ENCODE data around the gene CIPC. TPM values are rescaled to one million over a fixed set of nuclear protein-coding genes. Genes with fewer than 3 reads are reported as not detected.

Gene CIPC, protein sequence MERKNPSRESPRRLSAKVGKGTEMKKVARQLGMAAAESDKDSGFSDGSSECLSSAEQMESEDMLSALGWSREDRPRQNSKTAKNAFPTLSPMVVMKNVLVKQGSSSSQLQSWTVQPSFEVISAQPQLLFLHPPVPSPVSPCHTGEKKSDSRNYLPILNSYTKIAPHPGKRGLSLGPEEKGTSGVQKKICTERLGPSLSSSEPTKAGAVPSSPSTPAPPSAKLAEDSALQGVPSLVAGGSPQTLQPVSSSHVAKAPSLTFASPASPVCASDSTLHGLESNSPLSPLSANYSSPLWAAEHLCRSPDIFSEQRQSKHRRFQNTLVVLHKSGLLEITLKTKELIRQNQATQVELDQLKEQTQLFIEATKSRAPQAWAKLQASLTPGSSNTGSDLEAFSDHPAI
- 10 to 100 TPM; 10.8 to 12.2 TPM for total RNA-seq

DNA sequence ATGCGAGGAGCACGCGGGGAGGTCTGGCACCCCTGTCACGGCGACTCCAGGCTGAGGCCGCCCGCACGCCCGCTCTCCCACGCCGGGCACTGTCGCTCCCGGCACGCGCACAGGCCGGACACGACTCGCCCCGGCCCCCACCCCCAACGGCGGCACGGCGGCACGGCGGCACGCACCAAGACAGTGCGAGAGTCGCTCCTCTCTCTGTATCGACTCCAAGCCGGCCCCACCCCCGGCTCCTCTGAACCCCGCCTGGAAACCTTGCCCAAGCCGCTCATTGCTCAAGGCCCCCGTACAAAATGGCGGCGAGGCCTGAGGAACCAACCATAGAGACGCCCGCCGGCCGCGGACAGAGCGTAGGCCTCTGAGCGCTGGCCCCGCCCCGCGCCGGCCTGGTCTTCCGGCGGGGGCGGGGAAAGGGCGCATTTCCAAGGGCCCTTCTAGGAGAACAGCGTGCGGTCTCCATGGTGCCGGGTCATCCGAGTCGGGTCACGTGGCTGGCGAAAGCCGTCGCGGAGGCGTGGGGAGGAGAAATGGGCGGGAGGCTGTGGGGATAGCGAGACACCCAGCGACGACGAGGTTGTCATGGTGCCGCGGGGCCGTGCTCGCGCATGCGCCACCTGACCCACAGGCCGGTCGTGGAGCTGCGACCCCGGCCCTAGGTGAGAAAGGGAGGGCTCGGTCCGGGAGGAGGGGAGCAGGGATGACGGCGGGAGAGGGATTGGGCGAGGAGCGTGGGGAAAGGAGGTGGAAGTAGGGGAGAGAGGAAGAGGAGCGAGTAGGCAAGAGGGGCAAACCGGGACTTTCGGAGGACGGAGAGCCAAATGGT lies at the start of gene CIPC:
Gene CIPC (plus strand): TSS at position 559 of the 829 bp plus-strand sequence. CDS start 7,451 bp downstream, outside the sequence.
- peak within 1 kb of the TSS; percentile 96 for H3K27ac Mint-ChIP-seq
- H3K9me3 Mint-ChIP-seq = no peaks in the 10 kb centered on the region
- H3K36me3 Mint-ChIP-seq = peaks cover 5% of the 10 kb centered on the region
- peaks cover 27% of the 10 kb centered on the region for H3K4me1 Mint-ChIP-seq
- peak; percentile 99 for DNase-seq
- no peaks in the 10 kb centered on the region for H3K27me3 Mint-ChIP-seq
- peak within 1 kb of the TSS; percentile 99 for H3K4me3 Mint-ChIP-seq

- H3K4me1 Mint-ChIP-seq = peaks cover 27% of the 10 kb centered on the region
- H3K4me3 Mint-ChIP-seq = no peak overlapping the region
- no peaks in the 10 kb centered on the region for H3K27me3 Mint-ChIP-seq
- no peak overlapping the region for H3K27ac Mint-ChIP-seq
- H3K9me3 Mint-ChIP-seq = no peaks in the 10 kb centered on the region
- DNase-seq = no peak
- H3K36me3 Mint-ChIP-seq = no peaks in the 10 kb centered on the region
These were observed 46.9 kb upstream of the CIPC start for GRCh38 chr14:77051116-77051515.

DNA sequence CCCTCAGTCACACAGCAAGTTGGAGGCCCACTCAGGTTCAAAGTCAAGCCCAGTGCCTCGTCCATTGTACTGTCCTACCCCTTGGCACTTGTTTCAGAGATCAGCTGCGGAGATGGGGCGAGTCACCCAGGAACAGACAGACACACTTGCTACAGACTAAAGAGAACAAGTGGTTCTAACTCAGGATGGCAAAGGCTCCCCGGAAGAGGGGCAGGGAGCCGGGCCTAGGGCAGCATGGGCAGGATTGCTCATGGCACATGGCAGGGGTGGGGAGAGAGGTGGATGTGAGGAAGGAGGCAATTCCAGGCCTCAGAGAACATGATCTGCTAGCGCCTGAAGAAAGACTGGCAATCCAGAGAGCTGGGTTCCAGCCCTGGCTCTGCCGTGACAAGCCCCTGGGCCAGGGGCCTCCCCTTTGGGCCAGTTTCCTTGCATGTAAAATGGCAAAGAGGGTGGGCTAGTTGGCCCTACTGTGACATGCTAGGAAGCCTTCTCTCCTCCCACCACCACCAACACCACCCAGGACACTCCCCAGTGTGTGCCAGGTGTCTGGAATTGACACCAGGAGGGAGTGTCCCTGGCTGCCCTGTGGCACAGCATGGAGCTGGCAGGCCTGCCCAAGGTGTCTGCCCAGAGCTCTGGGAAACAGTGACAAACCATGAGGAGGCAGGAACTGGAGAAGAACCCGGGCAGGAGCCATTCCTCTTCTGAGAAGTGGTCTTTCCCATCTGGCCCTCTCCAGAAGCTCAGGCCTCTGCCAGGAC lies 45.6 kb upstream of the CIPC start:
- Mint-ChIP-seq H3K27me3 (no peaks in the 10 kb centered on the region), H3K4me3 (no peak overlapping the region), H3K36me3 (no peaks in the 10 kb centered on the region), H3K27ac (peak overlapping the region; percentile 50), H3K9me3 (peaks cover 2% of the 10 kb centered on the region), H3K4me1 (peaks cover 19% of the 10 kb centered on the region)
- DNase-seq = no peak

- Mint-ChIP-seq H3K27ac (peak overlapping the region; percentile 50), H3K36me3 (no peaks in the 10 kb centered on the region), H3K27me3 (no peaks in the 10 kb centered on the region), H3K4me1 (peaks cover 18% of the 10 kb centered on the region), H3K4me3 (no peak overlapping the region), H3K9me3 (peaks cover 2% of the 10 kb centered on the region)
- peak; percentile 80 for DNase-seq
These were observed 44.8 kb upstream of the CIPC start for GRCh38 chr14:77053046-77053841.

GRCh38 chr14:77055306-77055705 lies 42.8 kb upstream of the CIPC start:
- H3K9me3 Mint-ChIP-seq = peaks cover 2% of the 10 kb centered on the region
- DNase-seq = no peak
- H3K4me1 Mint-ChIP-seq = peaks cover 16% of the 10 kb centered on the region
- no peak overlapping the region for H3K27ac Mint-ChIP-seq
- H3K4me3 Mint-ChIP-seq = no peak overlapping the region
- H3K27me3 Mint-ChIP-seq = no peaks in the 10 kb centered on the region
- no peaks in the 10 kb centered on the region for H3K36me3 Mint-ChIP-seq

- Mint-ChIP-seq H3K27me3 (no peaks in the 10 kb centered on the region), H3K4me1 (peaks cover 16% of the 10 kb centered on the region), H3K36me3 (no peaks in the 10 kb centered on the region), H3K9me3 (peaks cover 2% of the 10 kb centered on the region), H3K27ac (no peak overlapping the region), H3K4me3 (no peak overlapping the region)
- DNase-seq = no peak
These were observed 42.1 kb upstream of the CIPC start for GRCh38 chr14:77055981-77056380.

- Mint-ChIP-seq H3K4me3 (no peak overlapping the region), H3K27me3 (no peaks in the 10 kb centered on the region), H3K36me3 (no peaks in the 10 kb centered on the region), H3K4me1 (peaks cover 3% of the 10 kb centered on the region), H3K9me3 (peaks cover 2% of the 10 kb centered on the region), H3K27ac (no peak overlapping the region)
- no peak for DNase-seq
These were observed 39.9 kb upstream of the CIPC start for GRCh38 chr14:77058117-77058516.

DNA sequence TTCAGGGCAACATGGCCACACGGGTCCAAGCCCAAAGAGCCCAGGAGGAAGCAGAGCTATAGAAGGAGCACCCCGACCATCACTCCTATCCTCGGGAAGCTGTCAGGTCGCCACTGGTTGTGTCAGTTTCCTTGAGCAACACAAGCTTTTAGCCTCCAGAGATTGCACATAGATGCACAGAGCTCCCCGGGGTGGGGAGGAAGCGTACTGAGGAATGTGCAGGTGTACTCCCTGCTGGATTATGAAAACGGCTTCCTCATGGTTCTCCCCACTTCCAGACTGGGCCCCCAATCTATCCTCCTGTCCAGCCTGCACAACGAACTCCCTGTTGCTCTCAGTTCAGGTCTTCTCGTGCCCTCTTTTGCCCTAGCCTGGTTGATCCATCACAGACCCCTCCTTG lies 39.3 kb upstream of the CIPC start:
- Mint-ChIP-seq H3K4me3 (no peak overlapping the region), H3K9me3 (peaks cover 2% of the 10 kb centered on the region), H3K27ac (no peak overlapping the region), H3K36me3 (no peaks in the 10 kb centered on the region), H3K4me1 (no peaks in the 10 kb centered on the region), H3K27me3 (no peaks in the 10 kb centered on the region)
- no peak for DNase-seq

GRCh38 chr14:77059276-77059915 lies 38.7 kb upstream of the CIPC start:
- Mint-ChIP-seq H3K27ac (no peak overlapping the region), H3K4me3 (no peak overlapping the region), H3K4me1 (no peaks in the 10 kb centered on the region), H3K9me3 (peaks cover 2% of the 10 kb centered on the region), H3K36me3 (no peaks in the 10 kb centered on the region), H3K27me3 (no peaks in the 10 kb centered on the region)
- DNase-seq = no peak

DNA sequence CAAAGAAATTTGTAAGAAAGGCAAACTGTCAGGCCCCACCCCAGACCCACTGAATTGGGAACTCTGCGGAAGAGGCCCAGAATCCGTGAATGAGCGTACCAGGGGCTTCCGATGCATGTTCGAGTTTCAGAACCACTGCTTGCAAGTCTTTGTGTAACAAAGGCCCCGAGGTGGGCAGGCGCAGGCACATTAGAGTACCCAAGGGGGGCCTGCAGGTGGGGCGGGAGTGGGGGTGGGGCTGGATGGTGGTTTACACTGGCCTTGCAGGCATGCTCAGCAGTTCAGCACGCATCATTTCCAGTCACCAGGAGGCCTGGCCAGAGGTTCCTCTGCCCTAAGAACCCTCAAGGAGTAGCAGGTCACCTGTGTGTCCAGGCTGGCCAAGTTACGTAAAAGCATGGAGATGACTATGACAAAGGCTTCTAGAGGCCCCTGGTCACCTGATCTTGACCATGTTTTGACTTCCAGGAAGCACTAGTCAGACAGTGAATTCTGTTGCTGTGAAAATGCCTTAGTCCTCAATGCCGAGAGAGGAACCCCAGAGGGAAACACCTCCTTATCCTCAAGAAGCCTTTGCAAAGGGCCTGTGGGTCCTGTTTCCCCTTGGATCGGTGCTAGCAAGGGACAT lies 36.3 kb upstream of the CIPC start:
- Mint-ChIP-seq H3K9me3 (no peaks in the 10 kb centered on the region), H3K4me3 (no peak overlapping the region), H3K27me3 (no peaks in the 10 kb centered on the region), H3K4me1 (no peaks in the 10 kb centered on the region), H3K36me3 (no peaks in the 10 kb centered on the region), H3K27ac (no peak overlapping the region)
- DNase-seq = no peak

- DNase-seq = no peak
- H3K9me3 Mint-ChIP-seq = no peaks in the 10 kb centered on the region
- H3K4me1 Mint-ChIP-seq = no peaks in the 10 kb centered on the region
- no peak overlapping the region for H3K27ac Mint-ChIP-seq
- no peak overlapping the region for H3K4me3 Mint-ChIP-seq
- no peaks in the 10 kb centered on the region for H3K27me3 Mint-ChIP-seq
- H3K36me3 Mint-ChIP-seq = no peaks in the 10 kb centered on the region
These were observed 35.8 kb upstream of the CIPC start for GRCh38 chr14:77062261-77062660.

- no peaks in the 10 kb centered on the region for H3K36me3 Mint-ChIP-seq
- H3K4me1 Mint-ChIP-seq = no peaks in the 10 kb centered on the region
- no peaks in the 10 kb centered on the region for H3K9me3 Mint-ChIP-seq
- peaks cover under 1% of the 10 kb centered on the region for H3K27me3 Mint-ChIP-seq
- no peak overlapping the region for H3K27ac Mint-ChIP-seq
- H3K4me3 Mint-ChIP-seq = no peak overlapping the region
- no peak for DNase-seq
These were observed 34.4 kb upstream of the CIPC start for GRCh38 chr14:77063571-77064171.

DNA sequence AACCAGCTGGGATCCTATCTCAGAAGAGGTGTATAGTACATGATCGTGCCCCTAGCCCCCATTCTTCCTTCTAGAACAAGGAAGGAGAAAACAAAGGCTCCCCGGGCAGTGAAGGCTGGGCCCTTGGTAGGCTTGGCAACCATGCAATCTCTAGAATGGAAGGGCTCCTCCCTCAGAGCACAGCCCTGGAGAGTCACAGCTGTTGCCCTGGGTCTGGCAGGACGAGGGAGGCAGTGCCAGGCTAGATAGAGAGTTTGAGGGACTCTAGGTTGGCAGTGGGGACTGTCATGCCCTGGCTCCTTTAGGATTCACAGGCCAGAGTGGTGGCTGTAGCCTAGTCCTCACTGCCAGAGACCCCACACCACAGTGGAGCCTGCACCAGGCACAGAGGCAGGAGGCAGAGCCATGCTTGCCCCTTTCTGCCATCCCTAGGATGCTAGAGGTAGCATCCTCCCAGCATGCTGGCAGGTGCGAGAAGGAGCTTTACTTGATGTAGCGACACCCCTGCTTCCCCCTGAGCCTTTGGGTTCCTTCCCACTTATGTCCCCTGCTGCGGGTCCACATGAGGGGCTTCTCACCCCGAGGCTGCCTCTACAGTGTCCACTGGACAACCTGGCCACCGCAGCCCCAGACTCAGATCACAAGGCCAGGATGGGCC lies 33.4 kb upstream of the CIPC start:
- no peaks in the 10 kb centered on the region for H3K9me3 Mint-ChIP-seq
- peaks cover 7% of the 10 kb centered on the region for H3K27me3 Mint-ChIP-seq
- no peak overlapping the region for H3K27ac Mint-ChIP-seq
- H3K4me3 Mint-ChIP-seq = no peak overlapping the region
- no peaks in the 10 kb centered on the region for H3K36me3 Mint-ChIP-seq
- DNase-seq = no peak
- H3K4me1 Mint-ChIP-seq = no peaks in the 10 kb centered on the region

All from activated naive CD8-positive, alpha-beta T cell treated with anti-CD3 and anti-CD28 coated beads for 36 hours (primary cell).